Fibroblast of upper back skin (primary cell): Measurements from ENCODE around the gene QSOX2.

Experiments used
- DNase-seq: peaks from one replicate; pipeline ENCODE4 v3.0.0-alpha.2; 2013

Gene QSOX2

DNA sequence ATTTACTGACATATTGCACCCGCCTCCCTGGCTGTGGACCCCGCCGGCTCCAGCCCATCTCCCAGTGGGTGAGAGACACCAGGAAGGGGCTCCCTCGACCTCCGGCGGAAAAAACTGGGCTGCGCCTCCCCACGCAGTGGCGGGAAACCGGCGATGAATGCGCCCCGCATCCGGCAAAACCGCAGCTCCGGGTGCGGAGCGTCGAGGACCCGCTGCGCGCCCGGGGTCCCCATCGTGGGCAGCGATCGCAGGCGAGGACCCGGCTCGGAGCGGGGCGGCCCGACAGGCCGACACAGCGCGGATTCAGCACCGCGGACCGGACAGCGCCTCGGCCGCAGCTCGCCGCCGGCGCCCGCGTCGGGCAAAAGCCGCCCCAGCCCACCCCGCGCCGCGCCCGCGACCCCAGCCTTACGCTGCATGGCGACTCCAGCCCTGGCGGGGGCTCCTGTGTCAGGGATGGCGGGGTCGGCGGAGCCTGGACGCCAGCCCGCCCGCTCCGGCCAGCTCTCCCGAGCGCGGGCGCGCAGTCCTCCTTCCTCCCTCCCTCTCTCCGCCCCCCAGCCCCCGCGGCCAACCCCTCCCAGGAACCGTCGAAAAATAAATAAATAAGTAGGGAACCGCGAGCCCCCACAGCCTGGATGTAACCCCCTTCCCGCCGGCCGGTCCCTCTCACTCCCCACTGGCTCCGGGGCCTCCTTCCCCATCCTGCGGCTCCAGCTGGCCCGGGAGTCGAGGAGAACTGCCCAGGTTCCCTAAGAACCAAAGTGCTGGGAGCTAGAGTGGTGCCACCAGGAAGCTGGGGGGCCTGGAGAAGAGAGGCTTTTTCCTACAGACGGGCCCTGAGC, 43.8 kb downstream of the QSOX2 start:
- DNase-seq: peak; percentile 8

DNA sequence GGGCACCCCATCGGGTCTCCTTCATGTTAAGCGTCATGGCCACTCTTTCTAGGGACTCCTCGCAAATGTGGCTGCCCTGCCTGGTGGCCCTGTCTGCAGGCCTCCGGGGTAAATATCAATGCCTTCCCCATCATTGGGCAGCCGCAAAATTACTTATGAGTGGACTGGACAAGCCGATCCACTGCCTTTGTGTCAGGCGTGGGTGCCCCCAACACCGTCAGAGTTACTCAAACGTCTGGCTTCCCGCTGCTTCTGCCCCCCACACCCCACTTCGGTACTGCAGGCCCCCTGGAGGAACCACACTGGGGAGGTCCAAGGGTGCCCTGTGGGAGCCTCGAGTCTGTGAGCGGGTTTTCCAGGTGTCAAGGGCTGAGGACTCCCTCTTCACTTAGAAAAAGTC, 44.4 kb downstream of the QSOX2 start:
- no peak for DNase-seq

DNA sequence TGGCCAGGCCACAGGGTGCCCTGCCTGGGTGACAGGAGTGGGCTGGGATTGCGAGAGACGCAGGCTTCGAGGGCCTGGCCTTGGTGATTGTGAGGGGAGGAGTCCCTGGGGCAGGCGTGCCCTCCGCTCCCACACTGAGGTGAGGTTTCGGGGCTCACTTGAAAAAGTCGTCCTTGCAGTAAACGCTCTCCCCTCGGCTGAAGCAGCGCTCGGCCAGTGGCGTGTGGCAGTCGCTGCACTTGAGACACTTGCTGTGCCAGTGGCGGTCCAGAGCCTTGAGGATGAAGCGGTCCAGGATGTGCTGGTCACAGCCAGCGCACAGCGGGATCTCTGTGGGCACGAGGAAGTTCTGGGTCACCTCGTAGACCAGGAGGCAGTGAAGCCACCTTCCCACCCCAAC, 45.2 kb downstream of the QSOX2 start:
- no peak for DNase-seq

DNA sequence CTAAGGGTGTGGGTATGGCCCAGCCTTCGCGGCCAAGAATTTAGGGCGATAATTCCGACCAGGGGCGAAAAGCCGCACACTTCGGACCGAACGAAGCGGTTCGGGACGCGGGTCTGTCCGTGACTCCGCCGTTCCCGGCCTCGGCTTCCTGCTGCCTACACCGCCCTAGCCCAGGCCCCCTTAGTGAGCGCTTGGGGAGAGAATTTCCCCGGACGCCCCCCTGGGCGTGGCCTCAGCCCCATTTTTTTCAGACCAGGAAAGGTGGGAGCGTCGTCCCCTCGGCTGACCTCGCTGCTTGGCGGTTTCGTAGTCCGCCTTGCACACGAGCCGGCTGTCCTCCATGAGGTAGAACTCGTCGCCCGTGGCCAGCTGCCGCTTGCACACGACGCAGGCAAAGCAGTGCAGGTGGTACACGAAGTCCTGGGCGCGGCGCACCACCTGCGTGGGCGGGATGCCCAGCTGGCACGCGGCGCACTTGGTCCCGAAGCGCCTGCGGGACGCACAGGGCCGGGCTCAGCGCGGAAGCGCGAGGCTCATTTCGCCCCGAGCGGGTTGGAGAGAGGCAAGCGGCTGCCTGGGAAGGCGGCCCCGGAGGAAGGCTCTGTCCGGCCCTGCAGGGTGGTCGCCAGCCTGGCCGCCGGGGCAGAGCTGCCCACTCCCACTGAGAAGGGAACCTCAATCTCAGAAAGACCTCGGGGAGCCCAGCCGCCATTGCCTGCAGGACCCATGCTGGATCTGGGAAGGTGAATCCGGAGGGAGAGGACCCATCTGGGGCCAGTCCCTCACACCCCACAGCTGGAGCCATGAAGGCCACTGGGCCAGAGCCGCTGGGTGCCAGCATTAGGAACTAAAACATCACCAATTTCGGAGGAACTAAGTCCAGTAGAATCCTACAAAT, 46.0 kb downstream of the QSOX2 start:
- DNase-seq: no peak

DNA sequence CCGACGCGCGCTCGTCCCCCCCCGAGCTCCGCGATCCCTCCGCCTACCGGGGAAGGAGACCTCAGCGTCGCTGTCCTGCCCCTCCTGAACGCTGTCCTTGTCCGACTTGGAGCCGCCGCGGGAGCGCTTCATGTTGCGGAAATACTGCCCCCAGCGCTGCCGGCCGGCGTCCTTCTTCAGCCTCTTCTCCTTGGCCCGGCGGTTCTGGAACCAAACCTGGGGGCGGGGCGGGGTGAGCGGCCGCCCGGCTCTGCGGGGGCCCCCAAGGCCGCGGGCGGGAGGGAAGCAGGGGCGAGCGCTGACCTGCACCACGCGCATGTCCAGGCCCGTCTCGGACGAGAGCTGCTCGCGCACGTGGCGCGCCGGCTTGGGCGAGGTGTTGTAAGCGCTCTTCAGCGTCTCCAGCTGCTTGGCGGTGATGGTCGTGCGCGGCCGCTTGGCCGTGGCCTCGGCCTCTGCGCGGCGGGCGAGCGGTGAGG, 47.0 kb downstream of the QSOX2 start:
- no peak for DNase-seq

DNA sequence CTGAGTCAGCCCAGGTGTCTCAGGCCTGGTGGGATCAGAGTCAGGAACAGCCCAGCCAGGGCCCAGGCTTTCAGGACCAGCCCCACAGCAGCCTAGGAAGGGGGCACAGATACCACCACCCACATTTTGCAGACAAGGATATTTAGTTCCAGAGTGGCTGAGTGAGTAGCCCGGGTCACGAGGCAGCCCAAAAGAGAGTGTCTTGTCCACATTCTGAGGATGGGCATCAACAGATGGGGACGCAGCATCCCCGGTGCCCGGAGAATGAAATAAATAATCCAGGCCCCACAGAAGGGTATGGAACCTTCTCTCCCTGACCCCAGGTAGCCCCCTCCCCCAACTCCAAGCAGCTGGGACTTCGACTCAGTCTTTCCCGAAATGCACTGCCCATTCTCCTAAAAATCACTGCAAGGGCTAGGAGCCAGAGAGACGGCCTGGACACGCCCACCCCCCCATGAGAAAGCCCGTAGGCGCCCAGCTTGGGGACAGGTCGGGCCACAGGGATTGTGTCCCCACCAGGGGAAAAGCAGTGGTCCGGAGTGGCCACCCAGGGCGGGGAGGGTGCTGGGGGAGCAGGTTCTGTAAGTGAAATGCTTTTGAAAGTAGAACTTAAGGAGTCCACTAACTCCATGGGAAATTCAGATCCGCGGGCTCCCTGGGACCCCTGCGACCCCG, 47.5 kb downstream of the QSOX2 start:
- DNase-seq: no peak

DNA sequence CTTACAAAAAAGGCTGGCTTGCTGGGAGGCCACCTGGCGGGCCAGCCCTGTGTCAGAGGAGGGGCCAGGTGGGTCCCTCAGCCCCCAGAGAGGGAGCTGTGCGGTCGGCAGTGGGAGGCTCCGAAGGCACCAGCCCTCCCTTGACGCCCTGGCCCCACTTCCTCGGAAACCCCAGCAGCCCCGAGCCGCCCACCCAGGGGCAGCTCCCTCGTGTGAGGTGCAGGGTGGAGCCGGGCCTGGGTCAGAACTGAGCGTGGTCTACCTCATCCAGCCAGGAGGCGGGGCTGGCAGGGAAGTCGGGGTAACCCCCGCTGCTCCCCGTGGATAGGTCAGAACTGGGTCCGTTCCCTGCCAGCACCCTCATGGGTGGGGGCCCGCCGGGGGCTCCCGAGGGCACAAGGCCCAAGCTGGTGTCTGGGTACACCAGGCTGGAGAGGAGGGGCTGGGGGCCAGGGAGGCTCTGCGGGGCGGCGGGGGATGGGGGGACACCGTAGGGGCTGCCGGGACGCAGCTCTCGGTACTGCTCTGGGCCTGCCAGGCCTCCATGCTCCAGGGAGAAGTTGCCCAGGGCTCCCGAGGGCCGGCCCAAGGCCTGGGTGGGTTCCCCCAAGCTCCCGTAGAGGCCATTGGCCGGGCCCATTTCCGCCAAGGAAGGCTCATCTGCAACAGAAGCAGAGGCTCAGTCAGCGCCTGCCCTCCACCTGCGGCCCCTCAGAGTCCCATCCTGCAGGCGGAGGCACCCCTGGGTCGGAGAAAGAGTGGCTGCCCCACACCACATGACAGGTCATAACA, 48.3 kb downstream of the QSOX2 start:
- DNase-seq: no peak

DNA sequence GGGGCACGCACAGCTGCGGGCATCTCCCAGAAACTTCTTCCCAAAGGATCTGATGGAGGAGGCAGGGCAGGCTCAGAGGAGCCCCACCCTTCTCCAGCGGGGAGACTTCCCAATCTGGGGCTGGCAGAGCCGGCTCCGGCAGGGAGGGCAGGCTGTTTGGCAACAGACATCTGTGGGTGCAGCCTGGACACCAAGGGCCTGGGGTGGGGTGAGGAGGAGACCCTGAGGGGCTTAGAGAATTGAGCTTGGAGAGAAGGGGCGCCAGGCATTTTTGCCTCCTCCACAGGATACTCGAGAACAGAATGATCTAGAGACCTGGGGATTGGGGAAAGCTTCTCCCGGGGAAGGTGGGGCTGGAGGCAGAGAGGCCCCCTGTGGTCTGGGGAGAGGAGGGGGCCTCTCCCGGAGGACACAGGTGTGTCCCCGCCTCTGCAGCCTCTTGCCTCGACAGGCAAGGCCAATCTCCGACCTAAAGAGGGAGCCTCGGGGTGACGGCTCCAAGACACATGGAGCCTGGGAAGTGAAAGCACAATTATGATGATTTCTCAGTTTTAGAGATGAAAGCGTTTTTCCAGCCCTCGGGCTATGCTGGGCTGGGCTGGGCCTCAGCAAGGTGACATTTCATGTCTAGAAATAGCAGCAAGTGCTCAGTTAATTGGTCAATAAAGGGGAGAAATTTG, 49.1 kb downstream of the QSOX2 start:
- no peak for DNase-seq

DNA sequence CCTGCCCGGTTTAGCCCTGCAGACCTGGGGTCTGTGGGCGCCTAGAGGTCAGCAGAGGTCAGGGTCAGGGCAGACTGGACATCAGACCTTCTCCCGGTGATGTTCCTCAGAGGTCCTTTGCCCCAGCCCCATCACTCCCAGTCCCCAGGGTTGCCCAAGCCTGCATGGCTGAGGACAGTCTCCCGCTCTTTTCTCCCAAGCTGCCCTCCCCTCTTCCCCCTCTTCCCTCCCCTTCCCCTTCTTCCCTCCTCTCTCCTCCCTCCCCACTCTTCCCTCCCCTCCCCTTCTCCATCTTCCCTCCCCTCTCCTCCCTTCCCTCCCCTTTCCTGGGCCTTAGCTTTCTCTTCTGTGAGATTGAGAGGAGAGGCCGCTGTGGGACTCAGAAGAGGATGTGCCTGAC, 51.1 kb downstream of the QSOX2 start:
- DNase-seq: no peak

DNA sequence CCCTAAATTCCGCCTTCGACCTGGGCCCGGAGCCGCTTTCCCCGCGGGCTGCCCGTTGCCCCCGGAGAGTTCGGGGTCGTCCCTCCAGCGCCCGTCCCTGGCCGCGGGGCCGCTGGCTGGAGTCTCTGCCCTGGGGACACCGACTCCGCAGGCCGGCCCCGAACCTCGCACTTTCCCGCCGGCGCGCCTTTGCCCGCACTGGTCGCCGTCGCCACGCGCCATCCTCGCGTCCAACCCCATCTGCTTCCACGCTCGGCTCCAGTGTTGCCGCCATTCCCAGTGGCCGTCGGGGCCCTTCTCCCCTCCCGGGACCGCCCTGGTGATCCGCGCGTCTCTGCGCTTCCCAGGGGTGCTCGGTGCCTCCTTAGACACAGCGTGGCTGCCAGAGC, 51.7 kb downstream of the QSOX2 start:
- no peak for DNase-seq

DNA sequence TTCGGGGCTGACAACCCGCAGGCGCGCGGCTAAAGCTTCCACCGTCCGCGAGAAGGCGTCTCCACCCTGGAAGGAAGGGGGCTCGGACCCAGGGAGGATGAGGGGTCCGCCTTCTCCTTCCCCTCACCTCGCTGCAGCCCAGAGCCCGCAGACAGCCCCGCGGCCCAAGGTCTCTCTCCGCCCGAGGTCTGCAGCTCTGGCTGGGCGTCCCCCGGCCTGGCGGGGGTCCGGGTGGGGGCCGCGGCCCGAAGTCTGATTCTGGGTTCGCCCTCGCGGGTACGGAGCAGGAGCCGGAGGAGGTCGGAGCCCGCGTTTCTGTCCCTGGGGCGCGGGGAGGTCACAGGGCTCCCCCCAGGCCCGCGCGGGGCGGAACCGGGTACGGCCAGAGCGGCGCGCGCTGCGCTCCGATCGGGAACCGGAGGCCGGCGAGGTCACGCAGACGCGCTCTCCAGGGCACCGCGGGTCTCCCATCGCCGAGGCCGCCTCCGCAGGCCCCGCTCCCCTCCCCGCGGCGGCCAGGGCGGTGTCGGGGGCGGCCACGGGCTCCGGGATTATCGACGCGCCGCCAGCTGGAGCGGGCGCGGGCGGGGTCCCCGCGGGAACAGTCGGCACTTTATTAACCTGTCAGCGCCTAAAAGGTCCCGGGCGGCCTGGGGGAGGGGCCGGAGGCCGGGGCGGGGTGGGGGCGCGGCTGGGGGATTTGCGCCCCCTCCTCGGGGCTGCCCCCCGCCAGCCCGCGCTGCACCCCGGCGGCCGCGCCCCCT, 52.3 kb downstream of the QSOX2 start:
- DNase-seq: no peak

DNA sequence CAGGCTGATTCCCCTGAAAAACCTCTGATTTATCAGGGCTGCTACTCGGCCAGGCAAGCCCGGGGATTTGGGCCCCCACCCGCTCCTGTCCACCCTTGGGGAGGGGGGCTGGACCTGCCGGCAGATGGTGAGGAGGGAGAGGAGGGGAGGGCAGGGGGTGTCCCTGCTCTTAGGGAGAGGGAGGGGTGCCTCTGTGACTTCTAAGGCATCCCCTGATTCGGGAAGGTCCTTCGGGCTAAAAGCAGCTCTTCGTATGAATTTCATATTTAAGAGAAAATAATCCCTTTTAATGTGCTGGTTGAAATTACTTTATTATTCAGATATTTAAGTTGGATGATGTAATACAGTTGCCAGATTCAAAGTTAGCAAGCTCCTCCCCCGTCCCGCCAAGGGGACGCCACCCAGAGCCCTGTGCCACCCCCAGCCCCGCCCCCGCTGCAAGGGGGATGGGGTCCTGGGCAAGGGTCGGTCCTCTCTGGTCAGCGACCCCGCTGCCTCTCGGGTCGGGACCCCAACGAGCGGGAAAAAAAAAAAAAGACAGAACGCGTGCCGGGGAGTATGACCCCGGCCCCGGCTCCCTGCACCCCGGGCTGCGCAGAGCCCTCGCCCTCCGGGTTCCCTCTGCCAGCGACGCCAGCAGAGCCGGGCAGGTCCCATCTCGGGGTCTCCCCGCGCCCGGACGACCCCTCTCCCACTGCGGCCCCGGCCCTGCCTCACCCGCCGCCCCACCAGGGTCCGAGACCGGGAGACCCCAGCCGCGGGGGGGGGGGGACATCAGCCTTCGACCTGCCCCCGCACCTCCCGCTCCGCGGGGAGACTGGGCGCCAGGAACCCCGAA, 53.1 kb downstream of the QSOX2 start:
- DNase-seq: peak; percentile 12

DNA sequence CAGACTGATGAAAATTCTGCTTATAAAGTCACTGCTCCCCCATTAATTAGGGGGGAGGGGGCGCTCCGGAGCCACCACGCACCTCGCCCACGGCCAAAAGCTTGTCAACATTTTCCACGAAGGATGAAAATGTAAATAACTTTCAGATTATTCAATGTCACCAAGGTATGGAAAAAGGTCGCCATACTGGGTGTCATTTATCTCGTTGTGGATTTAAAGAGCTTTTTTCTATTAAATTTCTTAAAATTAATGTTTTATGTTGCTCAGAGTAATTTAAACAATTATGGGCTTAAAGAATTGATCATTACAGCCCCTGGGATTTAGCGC, 53.7 kb downstream of the QSOX2 start:
- DNase-seq: no peak

DNA sequence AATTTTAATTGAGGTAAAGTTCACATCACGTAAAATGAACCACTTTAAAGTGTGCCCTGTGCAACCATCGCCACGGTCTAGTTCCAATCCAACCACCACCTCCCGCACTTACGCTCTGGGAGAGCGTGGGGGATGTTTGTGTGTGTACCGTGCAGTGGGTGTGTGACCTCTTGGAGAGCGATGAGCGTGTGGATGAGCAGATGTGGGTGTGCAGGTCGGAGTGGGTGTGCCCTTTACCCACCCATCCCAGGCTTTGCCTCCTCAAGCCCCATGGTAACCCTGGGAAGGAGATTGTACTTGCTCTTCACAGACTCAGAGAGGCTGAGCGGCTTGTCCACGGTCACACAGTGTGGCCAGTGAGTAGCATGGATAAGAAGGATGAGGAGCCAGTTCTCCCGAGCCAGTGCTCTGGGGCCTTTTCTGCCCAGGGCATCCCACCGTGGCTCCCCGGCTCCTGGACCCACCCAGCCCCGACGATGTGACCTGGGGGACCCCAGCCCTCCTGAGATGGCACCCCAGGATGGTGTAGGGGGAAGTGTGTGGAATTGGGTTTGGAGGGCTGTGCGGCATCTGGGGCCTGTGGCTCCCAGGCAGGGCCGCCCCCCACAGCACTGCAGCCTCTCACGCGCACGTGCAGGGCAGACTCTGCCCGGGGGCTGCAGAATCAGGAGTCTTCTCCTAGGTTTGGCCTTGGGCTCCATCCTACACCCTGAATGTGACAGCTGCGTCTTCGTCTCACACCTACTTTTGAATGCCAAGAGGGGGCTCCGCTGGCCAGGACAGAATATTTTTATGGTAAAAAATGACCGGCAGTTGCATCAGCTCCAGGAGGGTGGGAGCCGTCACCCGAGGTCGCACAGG, 54.3 kb downstream of the QSOX2 start:
- DNase-seq: peak; percentile 22

DNA sequence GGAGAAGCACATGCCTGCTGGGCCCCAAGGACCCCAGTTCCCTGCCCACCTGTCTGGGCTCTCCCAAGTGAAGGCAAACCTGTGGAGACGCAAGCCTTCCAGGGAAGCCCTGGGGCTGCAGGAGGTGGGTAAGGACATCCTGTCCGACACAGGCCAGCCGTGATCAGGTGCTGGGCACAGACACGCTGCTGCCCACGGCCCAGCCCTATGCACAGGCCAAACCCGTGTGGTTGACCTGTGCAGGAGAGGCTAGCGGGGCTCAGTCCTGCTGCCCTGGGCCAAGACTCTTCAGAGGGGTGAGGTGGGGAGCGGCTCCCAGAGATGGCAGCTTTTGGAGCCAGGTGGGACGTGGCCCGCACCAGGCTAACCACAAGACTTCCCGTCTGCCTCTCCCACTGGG, 55.0 kb downstream of the QSOX2 start:
- DNase-seq: no peak

DNA sequence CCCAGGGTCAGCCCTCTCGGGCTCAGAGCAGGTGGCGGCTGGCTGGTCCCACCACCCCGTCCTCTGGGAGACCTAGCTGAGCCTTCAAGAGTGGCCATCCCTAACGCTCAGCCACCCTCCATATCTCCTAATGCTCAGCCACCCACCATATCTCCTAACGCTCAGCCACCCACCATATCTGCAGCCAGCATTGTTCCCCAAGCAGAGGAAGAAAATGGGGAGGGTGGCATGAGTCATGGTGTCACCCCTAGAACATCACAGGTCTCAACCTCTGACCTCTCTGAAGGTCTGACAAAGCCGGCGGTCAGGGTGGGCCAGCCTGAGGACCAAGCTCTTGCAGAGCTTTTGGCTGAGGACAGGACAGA, 55.4 kb downstream of the QSOX2 start:
- no peak for DNase-seq

DNA sequence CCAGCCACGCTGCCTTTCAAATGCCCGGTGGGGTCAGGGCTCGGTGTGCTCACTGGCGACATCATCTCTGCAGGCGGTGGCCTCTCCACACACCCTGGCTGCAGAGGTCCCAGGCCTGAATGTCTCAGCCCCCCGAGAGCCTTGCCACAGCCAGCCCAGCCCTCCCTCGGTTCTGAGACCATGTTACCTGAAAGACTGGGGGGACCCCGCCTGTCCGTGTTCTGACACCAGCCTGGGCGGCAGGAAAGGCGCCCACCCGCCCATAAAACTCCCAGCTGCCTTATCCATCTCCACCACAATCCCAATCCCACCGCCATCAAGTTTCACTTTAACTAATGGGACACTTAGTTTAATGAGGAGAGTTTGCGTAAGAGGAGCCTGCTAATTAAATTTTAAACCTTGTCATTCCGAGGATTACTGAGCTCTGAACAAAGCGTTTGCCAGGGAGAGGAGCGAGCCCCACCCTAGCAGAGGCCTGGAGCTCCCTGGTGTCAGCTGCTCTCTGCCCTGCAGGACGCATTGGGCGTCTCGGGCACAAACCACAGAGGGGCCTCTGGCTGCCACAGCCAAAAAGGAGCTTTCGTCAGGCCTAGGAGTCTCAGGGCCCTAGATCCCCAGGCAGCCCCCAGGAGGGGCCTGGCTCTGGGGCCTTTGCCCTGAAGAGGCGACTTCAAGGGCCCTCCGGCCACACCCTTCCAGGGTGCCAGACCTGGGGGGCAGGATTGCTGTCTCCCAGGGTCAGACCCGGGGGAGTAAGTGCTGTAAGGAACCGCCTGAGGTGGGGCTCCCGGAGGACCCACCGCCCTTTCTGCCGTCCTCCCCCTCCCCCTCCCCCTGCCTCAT, 56.0 kb downstream of the QSOX2 start:
- no peak for DNase-seq
